ENCODE data around the gene ARHGEF12. TPM values are rescaled to one million over a fixed set of nuclear protein-coding genes. Genes with fewer than 3 reads are reported as not detected.

Gene ARHGEF12
- polyA plus RNA-seq, 3 donors, result 13.9 to 27.7 (median 20.7) TPM

- H3K27ac ChIP-seq (ENCODE audit: low read depth, low read length), result peak overlapping the region; percentile 84
- WGBS, 3 donors, result 4 to 15% (median 10%) methylated on average over 18 of the region's 18 CpGs
Measured at GRCh38 chr11:120337355-120338106, 1.3 kb downstream of the ARHGEF12 start.

- WGBS, 3 donors, result 20 to 42% (median 40%) methylated on average over 7 of the region's 7 CpGs
- H3K27ac ChIP-seq (ENCODE audit: low read depth, low read length), result no peak overlapping the region
Measured at GRCh38 chr11:120338107-120338933, 2.1 kb downstream of the ARHGEF12 start.

- WGBS, 3 donors, result 7 to 22% (median 18%) methylated on average over 6 of the region's 6 CpGs
- H3K27ac ChIP-seq (ENCODE audit: low read depth, low read length), result no peak overlapping the region
Measured at GRCh38 chr11:120339394-120339890, 3.2 kb downstream of the ARHGEF12 start.

GRCh38 chr11:120340529-120340928 is 4.3 kb downstream of the ARHGEF12 start:
- H3K27ac ChIP-seq (ENCODE audit: low read depth, low read length), result no peak overlapping the region

DNA sequence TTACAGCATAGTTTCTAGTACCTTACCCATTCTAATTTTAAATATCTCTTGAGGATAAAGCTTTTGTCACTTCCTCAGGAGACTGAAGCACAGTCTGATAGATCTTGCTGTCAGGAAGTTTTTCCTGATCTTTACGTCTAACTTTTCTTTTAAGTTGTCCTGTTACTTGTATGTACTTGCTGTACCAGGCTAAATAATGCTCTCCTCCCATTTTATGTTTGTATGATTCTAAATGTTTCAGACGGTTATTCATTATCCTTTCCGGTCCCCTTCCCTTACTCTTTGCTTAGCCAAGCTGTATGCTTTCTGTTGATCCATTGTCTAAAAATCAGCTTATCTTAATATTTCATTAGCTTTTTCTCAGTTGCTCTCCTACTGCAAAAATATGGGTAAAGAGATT is 6.0 kb downstream of the ARHGEF12 start:
- 58 to 69% (median 58%) methylated on average over 3 of the region's 3 CpGs for WGBS, 3 donors
- no peak overlapping the region for H3K27ac ChIP-seq (ENCODE audit: low read depth, low read length)

More at GRCh38 chr11:120340529-120340928, 4.3 kb downstream of the ARHGEF12 start:
- 13 to 51% (median 44%) methylated on average over 2 of the region's 2 CpGs for WGBS, 3 donors

GRCh38 chr11:120342678-120343077 is 6.5 kb downstream of the ARHGEF12 start:
- no peak overlapping the region for H3K27ac ChIP-seq (ENCODE audit: low read depth, low read length)
- 65 to 80% (median 69%) methylated on average over 3 of the region's 3 CpGs for WGBS, 3 donors

DNA sequence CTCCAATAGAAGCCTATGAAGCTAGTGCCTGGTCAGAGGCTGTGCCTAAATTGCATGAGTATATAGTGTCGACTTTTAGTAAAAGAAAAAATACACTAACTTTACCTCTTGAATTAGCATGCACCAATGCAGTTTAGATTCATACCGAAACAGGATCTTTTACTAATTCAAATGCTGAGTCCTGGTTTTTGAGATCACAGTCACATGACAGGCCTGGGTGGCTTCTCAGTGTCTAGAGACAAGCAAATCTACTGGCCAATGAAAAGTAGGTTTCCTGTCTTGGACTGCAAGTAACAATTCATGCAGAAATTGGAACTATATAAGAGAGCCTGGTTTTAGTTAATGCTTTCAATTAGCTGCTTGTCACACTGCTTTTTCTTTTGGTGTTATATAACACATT is 7.2 kb downstream of the ARHGEF12 start:
- WGBS, 3 donors, result 65 to 79% (median 72%) methylated on average over 2 of the region's 2 CpGs

DNA sequence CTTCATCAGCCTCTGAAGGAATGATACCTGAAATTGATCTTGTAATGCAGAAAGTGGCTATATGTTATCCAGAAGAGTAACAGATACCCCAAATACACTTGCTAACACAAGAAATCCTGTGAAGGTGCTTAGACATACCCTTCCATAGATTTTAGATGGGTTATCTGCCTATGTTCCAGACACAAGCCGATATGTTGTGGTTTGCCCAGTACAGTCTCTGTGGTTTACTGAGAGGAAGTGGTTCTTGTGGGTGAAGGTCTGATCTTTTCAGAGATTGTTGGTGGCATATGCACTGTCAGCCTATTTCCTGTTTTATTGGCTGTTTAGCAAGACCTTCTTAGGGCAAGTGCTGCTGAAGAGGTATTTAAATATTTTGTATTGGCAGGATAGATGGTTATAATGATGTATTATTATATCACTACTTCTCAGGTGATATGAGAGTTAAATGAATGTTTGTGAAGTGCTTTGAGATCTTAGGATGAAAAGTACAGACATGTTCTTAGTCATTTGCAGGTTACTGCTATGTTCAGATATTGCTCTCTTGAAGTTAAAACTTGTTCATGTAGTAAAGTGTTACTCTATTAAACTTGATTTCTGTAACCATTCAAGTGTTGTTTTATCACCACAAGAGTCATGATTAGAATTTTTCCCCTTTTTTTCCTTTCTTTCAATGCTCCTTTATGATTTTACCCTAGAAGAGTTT is 8.2 kb downstream of the ARHGEF12 start:
- no peak overlapping the region for H3K27ac ChIP-seq (ENCODE audit: low read depth, low read length)
- 31 to 70% (median 45%) methylated on average over 1 of the region's 1 CpG for WGBS, 3 donors

More for the DNA sequence above, 7.2 kb downstream of the ARHGEF12 start:
- H3K27ac ChIP-seq (ENCODE audit: low read depth, low read length), result no peak overlapping the region

DNA sequence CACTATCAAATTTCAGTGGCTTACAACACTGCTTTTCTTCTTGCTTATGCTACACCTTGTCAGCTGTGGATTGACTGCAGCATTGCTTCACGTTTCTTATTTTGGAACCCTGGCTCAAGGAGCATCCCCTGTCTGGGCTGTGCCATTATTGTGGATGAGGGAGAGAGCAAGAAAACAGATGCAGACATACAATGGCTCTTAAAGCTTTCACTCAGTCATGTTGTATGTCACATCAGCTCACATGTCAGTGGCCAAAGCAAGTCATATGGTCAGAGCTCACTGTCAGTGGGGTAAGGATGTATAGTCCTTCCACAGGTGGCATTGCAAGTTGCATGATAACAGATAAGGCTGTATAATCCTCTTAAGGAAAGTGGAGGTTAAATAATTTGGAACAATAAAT is 10.0 kb downstream of the ARHGEF12 start:
- H3K27ac ChIP-seq (ENCODE audit: low read depth, low read length), result no peak overlapping the region
- WGBS, 3 donors, result 26 to 67% (median 46%) methylated on average over 1 of the region's 1 CpG

DNA sequence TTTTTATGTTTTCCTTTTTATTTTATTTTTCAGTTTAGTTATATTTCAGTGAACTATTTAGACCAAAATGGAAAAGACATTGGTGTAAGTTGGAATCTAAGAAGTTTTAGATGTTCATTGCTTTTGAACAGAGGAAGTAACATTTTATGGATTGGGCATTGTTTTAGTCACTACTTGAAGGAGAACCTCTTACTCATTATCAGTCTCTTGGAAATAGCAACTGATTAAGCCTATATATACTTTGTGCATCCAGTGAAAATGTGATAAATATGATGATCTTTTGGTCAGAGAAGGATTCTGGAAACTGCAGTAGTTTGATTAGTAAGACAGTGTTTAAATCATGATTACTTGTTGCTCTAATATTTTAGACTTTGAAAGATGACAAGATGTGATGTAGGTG is 14.4 kb downstream of the ARHGEF12 start:
- no peak overlapping the region for H3K27ac ChIP-seq (ENCODE audit: low read depth, low read length)

DNA sequence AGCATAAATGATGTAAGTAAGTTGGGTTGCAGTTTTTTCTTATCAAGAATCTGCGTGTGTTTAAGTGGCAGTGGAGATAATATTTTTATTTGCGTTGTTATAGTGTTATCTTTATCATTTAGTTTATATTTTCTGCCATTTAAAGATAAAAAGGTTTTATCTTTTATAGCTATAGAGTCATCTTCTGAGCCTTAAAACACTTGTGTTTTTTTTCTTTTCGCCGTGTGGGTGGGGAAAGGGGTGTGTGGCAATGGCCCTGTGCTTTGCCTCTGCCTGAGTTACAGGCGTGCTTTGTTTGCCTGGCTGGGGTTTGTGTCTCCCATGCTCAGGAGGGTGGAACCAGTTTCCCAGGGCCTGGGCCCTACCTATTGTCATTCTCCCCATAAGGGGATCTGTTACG is 16.2 kb downstream of the ARHGEF12 start:
- no peak overlapping the region for H3K27ac ChIP-seq (ENCODE audit: low read depth, low read length)
- 42 to 89% (median 73%) methylated on average over 6 of the region's 6 CpGs for WGBS, 3 donors

GRCh38 chr11:120354068-120354467 is 17.9 kb downstream of the ARHGEF12 start:
- no peak overlapping the region for H3K27ac ChIP-seq (ENCODE audit: low read depth, low read length)

DNA sequence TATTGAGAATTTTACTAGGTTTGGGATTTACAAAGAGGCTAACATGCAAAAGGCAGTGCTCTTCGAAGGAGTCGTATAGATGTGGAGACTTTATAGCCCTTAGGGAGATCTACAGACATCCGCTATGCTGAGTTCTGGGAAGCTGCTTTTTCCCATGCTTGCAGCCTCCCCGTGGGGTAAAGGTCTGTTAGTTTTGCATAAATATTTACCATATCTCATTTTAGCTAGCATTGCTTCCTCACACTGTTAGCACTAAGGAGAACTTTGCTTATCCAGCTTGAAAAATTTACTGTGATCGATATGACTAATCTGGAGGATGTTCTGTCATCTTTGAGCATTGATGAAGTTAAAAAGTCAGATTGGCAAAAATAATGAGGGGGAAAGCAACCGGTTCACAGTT is 18.6 kb downstream of the ARHGEF12 start:
- 53 to 79% (median 67%) methylated on average over 6 of the region's 6 CpGs for WGBS, 3 donors
- no peak overlapping the region for H3K27ac ChIP-seq (ENCODE audit: low read depth, low read length)

More at GRCh38 chr11:120354068-120354467, 17.9 kb downstream of the ARHGEF12 start:
- 10 to 58% (median 39%) methylated on average over 1 of the region's 1 CpG for WGBS, 3 donors

DNA sequence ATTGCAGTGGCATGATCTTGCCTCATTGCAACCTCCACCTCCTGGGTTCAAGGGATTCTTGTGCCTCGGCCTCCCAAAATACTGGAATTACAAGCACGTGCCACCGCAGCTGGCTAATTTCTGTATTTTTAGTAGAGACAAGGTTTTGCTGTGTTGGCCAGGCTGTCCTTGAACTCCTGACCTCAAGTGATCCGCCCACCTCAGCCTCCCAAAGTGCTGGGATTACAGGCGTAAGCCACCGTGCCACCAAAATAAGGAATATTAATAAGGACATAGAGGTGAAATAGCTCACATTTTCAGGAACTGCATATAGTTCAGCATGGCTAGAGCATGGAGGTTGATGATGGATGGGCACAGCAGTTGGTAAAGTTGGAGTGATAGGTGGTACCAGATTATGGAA is 21.4 kb downstream of the ARHGEF12 start:
- WGBS, 3 donors, result 93 to 96% (median 95%) methylated on average over 6 of the region's 6 CpGs
- H3K27ac ChIP-seq (ENCODE audit: low read depth, low read length), result no peak overlapping the region

DNA sequence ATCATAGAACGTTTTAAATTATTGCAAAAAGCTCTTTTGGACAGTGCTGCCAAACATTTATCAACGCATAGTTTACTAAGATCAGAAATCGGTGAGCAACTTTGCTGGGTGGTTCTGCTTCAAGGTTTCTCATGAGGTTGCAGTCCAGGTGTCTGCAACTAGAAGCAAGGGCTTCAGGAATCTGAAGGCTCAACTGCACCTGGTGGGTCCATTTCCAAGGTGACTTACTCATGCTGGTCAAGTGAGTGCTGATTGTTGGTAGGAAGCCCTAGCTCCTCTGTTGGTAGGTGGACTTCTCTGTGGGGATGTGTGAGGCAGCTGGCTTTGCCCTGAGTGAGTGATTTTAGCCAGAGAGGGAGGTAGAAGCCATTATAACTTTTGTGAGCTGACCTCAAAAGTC is 22.5 kb downstream of the ARHGEF12 start:
- H3K27ac ChIP-seq (ENCODE audit: low read depth, low read length), result no peak overlapping the region
- WGBS, 3 donors, result 49 to 92% (median 91%) methylated on average over 3 of the region's 3 CpGs

GRCh38 chr11:120363436-120363835 is 27.2 kb downstream of the ARHGEF12 start:
- no peak overlapping the region for H3K27ac ChIP-seq (ENCODE audit: low read depth, low read length)

DNA sequence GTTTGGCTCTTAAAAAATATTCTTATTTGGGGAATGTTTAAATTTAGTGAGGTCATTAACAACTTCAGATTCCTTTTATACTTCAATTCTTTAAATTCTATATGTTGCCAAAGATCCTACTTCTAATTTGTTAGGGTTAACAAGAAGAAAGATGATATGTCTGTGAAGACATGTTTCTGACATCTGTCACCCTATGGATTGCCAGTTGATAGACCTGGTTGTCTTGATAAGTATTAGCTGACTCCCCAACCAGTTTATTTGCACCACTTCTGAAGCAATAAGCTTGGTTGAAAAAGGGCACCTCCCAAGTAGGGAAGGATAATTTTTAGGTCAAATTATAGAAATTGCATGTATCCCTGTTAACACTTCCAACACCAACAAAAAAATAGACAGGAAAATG is 29.3 kb downstream of the ARHGEF12 start:
- no peak overlapping the region for H3K27ac ChIP-seq (ENCODE audit: low read depth, low read length)

- no peak overlapping the region for H3K27ac ChIP-seq (ENCODE audit: low read depth, low read length)
Measured at GRCh38 chr11:120372296-120372695, 36.1 kb downstream of the ARHGEF12 start.

- no peak overlapping the region for H3K27ac ChIP-seq (ENCODE audit: low read depth, low read length)
- 80 to 85% (median 83%) methylated on average over 3 of the region's 3 CpGs for WGBS, 3 donors
Measured at GRCh38 chr11:120375076-120375475, 38.9 kb downstream of the ARHGEF12 start.

Measured in adipose tissue (tissue), 3 donors.